ENCODE results near the gene TBC1D22A.

DNA sequence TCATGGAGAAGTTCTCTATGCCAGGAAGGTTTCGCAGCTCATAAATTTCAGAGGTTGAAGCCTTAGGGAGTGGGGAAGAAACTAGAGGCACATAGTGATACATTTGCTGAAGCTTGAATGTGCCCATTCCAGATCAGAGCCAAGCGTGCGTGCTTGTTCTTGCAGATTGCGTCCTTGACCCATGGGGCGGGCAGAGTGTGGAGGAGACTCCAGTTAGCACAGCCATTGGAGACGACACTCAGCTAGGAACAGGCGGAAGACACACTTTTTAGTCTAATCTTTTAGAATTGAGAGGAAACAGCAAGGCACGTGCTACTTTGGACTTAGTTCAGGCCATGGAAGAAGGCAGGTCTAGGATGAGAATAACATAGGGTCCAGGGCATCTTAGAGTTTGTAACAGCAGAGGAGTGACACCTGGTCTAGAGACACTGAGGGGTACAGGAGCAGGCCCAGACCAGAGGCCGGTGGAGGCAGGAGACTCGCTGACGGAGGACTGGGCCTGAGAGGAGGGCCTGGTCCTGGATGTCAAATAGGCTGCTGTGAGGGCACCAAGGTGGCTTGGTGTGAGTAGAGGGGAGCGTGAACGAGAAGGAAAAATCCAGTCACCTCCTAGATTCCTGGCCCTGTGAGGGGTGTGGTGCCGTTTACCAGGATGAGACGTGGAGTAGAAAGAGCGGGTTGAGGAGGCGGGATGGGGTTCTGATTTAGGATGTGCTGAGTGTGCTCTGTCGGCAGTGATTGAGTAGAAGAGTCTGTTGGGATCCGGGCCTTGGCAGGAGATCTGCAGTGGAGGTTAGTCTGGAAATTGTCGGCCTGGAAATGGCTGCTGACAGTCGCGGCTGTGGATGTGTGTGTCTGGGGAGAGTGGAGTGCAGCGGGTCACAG, 154.7 kb downstream of the TBC1D22A start:
- TF ChIP-seq, protein P1, sequence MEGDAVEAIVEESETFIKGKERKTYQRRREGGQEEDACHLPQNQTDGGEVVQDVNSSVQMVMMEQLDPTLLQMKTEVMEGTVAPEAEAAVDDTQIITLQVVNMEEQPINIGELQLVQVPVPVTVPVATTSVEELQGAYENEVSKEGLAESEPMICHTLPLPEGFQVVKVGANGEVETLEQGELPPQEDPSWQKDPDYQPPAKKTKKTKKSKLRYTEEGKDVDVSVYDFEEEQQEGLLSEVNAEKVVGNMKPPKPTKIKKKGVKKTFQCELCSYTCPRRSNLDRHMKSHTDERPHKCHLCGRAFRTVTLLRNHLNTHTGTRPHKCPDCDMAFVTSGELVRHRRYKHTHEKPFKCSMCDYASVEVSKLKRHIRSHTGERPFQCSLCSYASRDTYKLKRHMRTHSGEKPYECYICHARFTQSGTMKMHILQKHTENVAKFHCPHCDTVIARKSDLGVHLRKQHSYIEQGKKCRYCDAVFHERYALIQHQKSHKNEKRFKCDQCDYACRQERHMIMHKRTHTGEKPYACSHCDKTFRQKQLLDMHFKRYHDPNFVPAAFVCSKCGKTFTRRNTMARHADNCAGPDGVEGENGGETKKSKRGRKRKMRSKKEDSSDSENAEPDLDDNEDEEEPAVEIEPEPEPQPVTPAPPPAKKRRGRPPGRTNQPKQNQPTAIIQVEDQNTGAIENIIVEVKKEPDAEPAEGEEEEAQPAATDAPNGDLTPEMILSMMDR (IDR thresholded peaks at IDR 0.05 in 2 of 3, conservative IDR thresholded peaks at IDR 0.05 in 1 of 3; ENCODE audit: control insufficient read depth in 2 of 3, extremely low read depth in 1 of 3, insufficient read depth in 1 of 3, low read depth in 3 of 3, low read length in 3 of 3) = no peak
- TF ChIP-seq POLR2A (IDR thresholded peaks at IDR 0.05; ENCODE audit: low read depth, low read length) (peak; percentile 27), MEF2B (IDR thresholded peaks at IDR 0.05; ENCODE audit: partially characterized antibody, poor library complexity, severe bottlenecking) (no peak), EZH2 (IDR thresholded peaks at IDR 0.05; ENCODE audit: borderline replicate concordance, control insufficient read depth, low read depth, low read length) (no peak)

All from GM12878 (cell line).